HL-60 (cell line): ENCODE measurements around the gene CCDC187.

Experiments
- DNase-seq, 2 experiments: peaks; one replicate each; pipeline ENCODE4 v3.0.0-alpha.2; 2010 to 2020; ENCODE audit warnings: low read depth in 1 of 2, low spot score in 1 of 2
- H3K27ac ChIP-seq: fragments of 250-450 bp; sonication (Bioruptor Pico); replicated peaks from 2 replicates; pipeline ENCODE4 v1.5.1; 2020; ENCODE audit warnings: mild to moderate bottlenecking, moderate library complexity
- H3K27me3 ChIP-seq: fragments of 250-450 bp; sonication (Bioruptor Pico); 2 replicates; pipeline ENCODE4 v1.5.1; 2021; ENCODE audit warnings: mild to moderate bottlenecking, moderate library complexity; ENCODE audit not compliant: insufficient read depth, poor library complexity, severe bottlenecking
- H3K4me3 ChIP-seq: replicated peaks from 2 replicates; pipeline ENCODE4 v1.5.1; 2011; ENCODE audit warnings: mild to moderate bottlenecking, control low read depth, low read length; ENCODE audit not compliant: insufficient read depth
- CTCF ChIP-seq: IDR thresholded peaks from one replicate; pipeline ENCODE4 v1.5.1; 2011; ENCODE audit warnings: low read length, control low read depth, inconsistent platforms; ENCODE audit not compliant: insufficient read depth
- GABPA ChIP-seq: IDR thresholded peaks from 2 replicates; pipeline ENCODE4 v1.6.1; 2012; ENCODE audit warnings: low read depth
- POLR2AphosphoS5 ChIP-seq: IDR thresholded peaks from 2 replicates; pipeline ENCODE4 v1.6.1; 2012; ENCODE audit warnings: low read depth
- REST ChIP-seq: IDR thresholded peaks from 2 replicates; pipeline ENCODE4 v1.6.1; 2012; ENCODE audit warnings: low read depth; ENCODE audit not compliant: insufficient replicate concordance
- SPI1 ChIP-seq: IDR thresholded peaks from 2 replicates; pipeline ENCODE4 v1.6.1; 2012; ENCODE audit warnings: low read depth, mild to moderate bottlenecking, borderline replicate concordance

Gene CCDC187

DNA sequence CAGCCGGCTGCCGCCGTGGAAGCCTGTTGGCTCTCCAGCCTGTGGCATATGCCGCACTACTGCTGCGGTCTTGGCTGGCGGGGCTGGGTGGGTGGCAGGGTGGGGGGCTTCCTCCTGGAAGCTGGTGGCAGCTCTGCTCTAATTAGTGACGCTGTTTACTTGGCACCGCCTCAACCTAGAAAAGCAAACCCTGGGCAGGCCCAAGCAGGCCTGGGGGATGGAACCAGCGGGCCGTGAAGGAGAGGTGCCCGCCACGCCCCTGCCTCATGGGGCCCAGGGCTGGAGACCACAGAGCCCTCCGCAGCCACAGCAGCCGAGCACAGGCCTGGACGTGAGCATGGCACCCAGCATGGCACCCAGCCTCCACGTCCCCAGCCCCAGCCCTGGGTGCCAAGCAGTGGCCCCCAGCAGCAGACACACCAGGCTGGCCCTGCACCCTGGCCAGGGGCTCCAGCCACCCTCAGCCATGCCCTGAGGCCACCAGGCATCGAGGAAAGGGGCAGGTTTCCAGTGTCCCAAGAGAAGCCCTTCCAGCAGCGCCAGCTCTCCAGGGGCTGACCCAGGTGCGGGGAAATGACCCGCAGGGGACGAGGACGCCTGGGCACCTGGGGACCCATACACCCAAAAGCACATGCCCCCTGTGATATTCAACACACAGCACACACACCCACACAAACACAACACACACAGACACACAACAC, 5.4 kb upstream of the CCDC187 start:
- Histone ChIP-seq H3K27me3 (peaks cover 28% of the 10 kb centered on the region), H3K27ac (no peak overlapping the region), H3K4me3 (no peak overlapping the region)
- no peak for DNase-seq
- TF ChIP-seq SPI1 (no peak), CTCF (no peak), GABPA (no peak), POLR2AphosphoS5 (no peak), REST (no peak)

GRCh38 chr9:136308702-136309053, 4.8 kb upstream of the CCDC187 start:
- no peak for DNase-seq
- Histone ChIP-seq H3K27me3 (peaks cover 28% of the 10 kb centered on the region), H3K27ac (no peak overlapping the region), H3K4me3 (no peak overlapping the region)
- no peak for TF ChIP-seq POLR2AphosphoS5
- no peak for TF ChIP-seq CTCF
- no peak for TF ChIP-seq SPI1
- TF ChIP-seq GABPA: no peak
- TF ChIP-seq REST: no peak

DNA sequence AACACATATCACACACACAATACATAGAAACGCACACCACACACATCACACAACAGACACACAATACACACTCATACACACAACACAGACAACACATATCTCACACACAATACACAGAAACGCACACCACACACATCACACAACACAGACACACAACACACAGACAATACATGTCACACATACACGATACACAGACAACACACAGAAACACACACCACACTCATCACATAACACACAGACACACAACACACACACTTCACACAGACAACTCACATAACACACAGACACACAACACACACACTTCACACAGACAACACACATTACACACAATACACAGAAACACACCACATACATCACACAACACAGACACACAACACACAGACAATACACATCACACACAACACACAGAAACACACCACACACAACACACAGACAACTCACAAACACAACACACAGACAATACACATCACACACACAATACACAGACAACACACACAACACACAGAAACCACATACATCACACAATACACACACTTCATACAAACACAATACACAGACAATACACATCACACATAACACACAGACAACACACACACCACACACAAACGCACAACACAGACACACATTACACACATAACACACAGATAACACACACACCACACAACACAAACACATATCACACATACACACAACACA, 4.3 kb upstream of the CCDC187 start:
- no peak overlapping the region for H3K4me3 ChIP-seq
- no peak for DNase-seq
- no peak for TF ChIP-seq CTCF
- TF ChIP-seq GABPA: no peak
- no peak for TF ChIP-seq POLR2AphosphoS5
- TF ChIP-seq SPI1: no peak
- no peak overlapping the region for H3K27ac ChIP-seq
- peaks cover 28% of the 10 kb centered on the region for H3K27me3 ChIP-seq
